HepG2 (cell line): Measurements from ENCODE around the gene GRK6. TPM values are rescaled to one million over a fixed set of nuclear protein-coding genes. Genes with fewer than 3 reads are reported as not detected.
A peak's percentile ranks its signal among the peaks of the same experiment; 100 is the strongest.

Experiments used
- ADNP ChIP-seq: sonication (generic); formaldehyde crosslinking; IDR thresholded peaks from 2 replicates; pipeline ENCODE4 v1.4.0; 2020; ENCODE audit warnings: missing genetic modification reagents
- ELF1 ChIP-seq: sonication (generic); formaldehyde crosslinking; IDR thresholded peaks from 2 replicates; pipeline ENCODE4 v1.4.0; 2020; ENCODE audit warnings: missing genetic modification reagents
- HHEX ChIP-seq: IDR thresholded peaks from 2 replicates; pipeline ENCODE4 v1.6.1; 2016; ENCODE audit warnings: control low read depth
- MBD4 ChIP-seq: IDR thresholded peaks from 2 replicates; pipeline ENCODE4 v1.6.1; 2012; ENCODE audit warnings: low read length, inconsistent platforms, borderline replicate concordance
- MLLT10 ChIP-seq: sonication (generic); formaldehyde crosslinking; IDR thresholded peaks from 2 replicates; pipeline ENCODE4 v1.4.0; 2020; ENCODE audit warnings: missing genetic modification reagents
- MTF1 ChIP-seq: sonication (generic); formaldehyde crosslinking; IDR thresholded peaks from 2 replicates; pipeline ENCODE4 v1.5.0; 2020; ENCODE audit warnings: missing genetic modification reagents
- NFE2L1 ChIP-seq: sonication (generic); formaldehyde crosslinking; IDR thresholded peaks from 2 replicates; pipeline ENCODE4 v1.4.0; 2020; ENCODE audit warnings: missing genetic modification reagents, mild to moderate bottlenecking, borderline replicate concordance
- RBM22 ChIP-seq: fragments of 200-400 bp; formaldehyde crosslinking; optimal IDR thresholded peaks from 2 replicates; pipeline ENCODE3; 2017; ENCODE audit warnings: mild to moderate bottlenecking, low read length, moderate library complexity
- REL ChIP-seq: sonication (generic); formaldehyde crosslinking; conservative IDR thresholded peaks from 2 replicates; pipeline ENCODE4 v1.8.0; 2022; ENCODE audit warnings: mild to moderate bottlenecking, missing genetic modification reagents, moderate library complexity
- SETDB1 ChIP-seq: sonication (generic); formaldehyde crosslinking; IDR thresholded peaks from 2 replicates; pipeline ENCODE4 v1.5.1; 2020; ENCODE audit warnings: missing genetic modification reagents, mild to moderate bottlenecking, borderline replicate concordance
- SRF ChIP-seq: IDR thresholded peaks from 2 replicates; pipeline ENCODE4 v1.6.1; 2011; ENCODE audit warnings: mild to moderate bottlenecking, low read depth, low read length, moderate library complexity
- SRSF9 ChIP-seq: fragments of 200-400 bp; formaldehyde crosslinking; IDR thresholded peaks from 2 replicates; pipeline ENCODE4 v1.6.1; 2018; ENCODE audit warnings: borderline replicate concordance, mild to moderate bottlenecking, low read depth, low read length; ENCODE audit not compliant: insufficient read depth, poor library complexity, severe bottlenecking
- ZNF225 ChIP-seq: sonication (generic); formaldehyde crosslinking; IDR thresholded peaks from 2 replicates; pipeline ENCODE4 v1.4.0; 2020; ENCODE audit warnings: mild to moderate bottlenecking, missing genetic modification reagents
- ZNF468 ChIP-seq: sonication (generic); formaldehyde crosslinking; IDR thresholded peaks from 2 replicates; pipeline ENCODE4 v1.8.0; 2022; ENCODE audit warnings: mild to moderate bottlenecking, moderate library complexity, missing genetic modification reagents
- ZNF569 ChIP-seq: sonication (generic); formaldehyde crosslinking; IDR thresholded peaks from 2 replicates; pipeline ENCODE4 v1.5.0; 2020; ENCODE audit warnings: mild to moderate bottlenecking, missing genetic modification reagents, moderate library complexity, borderline replicate concordance
- ZNF615 ChIP-seq: sonication (generic); formaldehyde crosslinking; IDR thresholded peaks from 2 replicates; pipeline ENCODE4 v1.5.0; 2020; ENCODE audit warnings: mild to moderate bottlenecking, missing genetic modification reagents, borderline replicate concordance
- ZNF75D ChIP-seq: sonication (generic); formaldehyde crosslinking; IDR thresholded peaks from 2 replicates; pipeline ENCODE4 v1.8.1; 2023; ENCODE audit warnings: missing genetic modification reagents, mild to moderate bottlenecking, borderline replicate concordance
- polyA plus RNA-seq, 8 experiments: library from polyadenylated mRNA; depleted of rRNA in 3 of 8; stranded (reverse) in 7 of 8; unstranded in 1 of 8; fragments of >200 nt; fragmentation: Illumina TruSeq in 4 of 8; extraction: Trizol in 4 of 8; gene quantifications; 2 replicates each; pipeline versions ENCODE4 v1.2.1 to v1.2.3, GENCODE V29; 2011 to 2016; ENCODE audit warnings: low read depth in 4 of 8, missing spikeins in 1 of 8, mixed read lengths in 1 of 8; ENCODE audit not compliant: insufficient read depth in 1 of 8
- total RNA-seq, 5 experiments: library from RNA; depleted of rRNA; stranded (reverse); fragments of >200 nt; fragmentation: Illumina TruSeq; extraction: Trizol; gene quantifications; 2 replicates each; pipeline ENCODE4 v1.2.3, GENCODE V29; 2016; ENCODE audit warnings: low read depth in 1 of 5
- TF ChIP-seq, protein P1 (sequence below): sonication (generic); formaldehyde crosslinking; IDR thresholded peaks from 2 replicates; pipeline ENCODE4 v1.4.0; 2020; ENCODE audit warnings: missing genetic modification reagents
- TF ChIP-seq, protein P2 (sequence below): sonication (generic); formaldehyde crosslinking; IDR thresholded peaks from 2 replicates; pipeline ENCODE4 v1.5.1; 2020; ENCODE audit warnings: mild to moderate bottlenecking, missing genetic modification reagents, borderline replicate concordance

GRK6 gene
- total and polyA plus RNA-seq, 2 of the 13 experiments (the other 11 are each of a cell fraction or from before 2014, with no cell fraction given): 13.2 to 19.9 TPM

DNA sequence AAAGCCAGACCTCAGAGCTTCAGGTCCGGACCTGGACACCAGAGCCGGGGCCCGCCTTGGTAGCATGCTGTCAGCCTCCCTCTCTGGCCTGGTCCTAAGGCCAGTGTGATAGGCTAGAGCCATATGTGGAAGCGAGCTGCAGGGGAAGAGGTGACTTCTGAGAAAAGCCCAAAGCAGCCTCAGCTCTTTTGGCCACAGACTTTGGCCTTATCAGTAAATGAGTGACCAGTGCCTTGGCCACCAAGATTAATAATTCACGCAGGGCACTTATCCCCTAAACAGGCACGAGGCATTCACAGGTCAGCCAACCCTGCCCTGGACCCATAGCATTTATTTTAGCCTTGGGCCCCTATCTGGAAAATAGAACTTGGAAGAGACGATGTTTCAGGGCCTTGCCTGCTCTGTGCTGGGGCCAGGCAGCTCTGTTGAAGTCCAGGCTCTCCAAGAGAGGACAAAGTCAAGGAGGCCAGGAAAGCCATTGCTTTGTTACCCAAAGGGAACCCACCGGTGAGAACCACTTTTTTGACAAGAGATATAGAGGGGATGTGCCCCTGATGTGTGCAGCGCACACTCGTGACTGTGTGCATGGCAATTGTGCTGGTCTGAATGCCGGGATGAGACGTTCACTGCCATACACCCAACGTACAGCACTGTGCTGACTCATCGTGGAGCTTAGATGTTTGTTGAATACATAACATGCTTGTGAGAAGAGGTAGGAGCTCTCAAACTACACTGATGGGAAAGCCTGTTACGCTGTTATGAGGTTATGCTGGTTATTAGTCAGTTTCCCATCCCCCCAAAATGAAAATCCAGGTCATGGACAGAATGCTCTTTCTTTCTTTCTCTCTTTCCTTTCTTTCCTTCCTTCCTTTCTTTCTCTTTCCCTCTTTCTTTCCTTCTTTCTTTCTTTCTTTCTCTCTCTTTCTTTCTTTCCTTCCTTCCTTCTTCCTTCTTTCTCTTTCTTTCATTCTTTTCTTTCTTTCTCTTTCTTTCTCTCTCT, 47.3 kb upstream of the GRK6 start (continued):
- TF ChIP-seq, protein P1, sequence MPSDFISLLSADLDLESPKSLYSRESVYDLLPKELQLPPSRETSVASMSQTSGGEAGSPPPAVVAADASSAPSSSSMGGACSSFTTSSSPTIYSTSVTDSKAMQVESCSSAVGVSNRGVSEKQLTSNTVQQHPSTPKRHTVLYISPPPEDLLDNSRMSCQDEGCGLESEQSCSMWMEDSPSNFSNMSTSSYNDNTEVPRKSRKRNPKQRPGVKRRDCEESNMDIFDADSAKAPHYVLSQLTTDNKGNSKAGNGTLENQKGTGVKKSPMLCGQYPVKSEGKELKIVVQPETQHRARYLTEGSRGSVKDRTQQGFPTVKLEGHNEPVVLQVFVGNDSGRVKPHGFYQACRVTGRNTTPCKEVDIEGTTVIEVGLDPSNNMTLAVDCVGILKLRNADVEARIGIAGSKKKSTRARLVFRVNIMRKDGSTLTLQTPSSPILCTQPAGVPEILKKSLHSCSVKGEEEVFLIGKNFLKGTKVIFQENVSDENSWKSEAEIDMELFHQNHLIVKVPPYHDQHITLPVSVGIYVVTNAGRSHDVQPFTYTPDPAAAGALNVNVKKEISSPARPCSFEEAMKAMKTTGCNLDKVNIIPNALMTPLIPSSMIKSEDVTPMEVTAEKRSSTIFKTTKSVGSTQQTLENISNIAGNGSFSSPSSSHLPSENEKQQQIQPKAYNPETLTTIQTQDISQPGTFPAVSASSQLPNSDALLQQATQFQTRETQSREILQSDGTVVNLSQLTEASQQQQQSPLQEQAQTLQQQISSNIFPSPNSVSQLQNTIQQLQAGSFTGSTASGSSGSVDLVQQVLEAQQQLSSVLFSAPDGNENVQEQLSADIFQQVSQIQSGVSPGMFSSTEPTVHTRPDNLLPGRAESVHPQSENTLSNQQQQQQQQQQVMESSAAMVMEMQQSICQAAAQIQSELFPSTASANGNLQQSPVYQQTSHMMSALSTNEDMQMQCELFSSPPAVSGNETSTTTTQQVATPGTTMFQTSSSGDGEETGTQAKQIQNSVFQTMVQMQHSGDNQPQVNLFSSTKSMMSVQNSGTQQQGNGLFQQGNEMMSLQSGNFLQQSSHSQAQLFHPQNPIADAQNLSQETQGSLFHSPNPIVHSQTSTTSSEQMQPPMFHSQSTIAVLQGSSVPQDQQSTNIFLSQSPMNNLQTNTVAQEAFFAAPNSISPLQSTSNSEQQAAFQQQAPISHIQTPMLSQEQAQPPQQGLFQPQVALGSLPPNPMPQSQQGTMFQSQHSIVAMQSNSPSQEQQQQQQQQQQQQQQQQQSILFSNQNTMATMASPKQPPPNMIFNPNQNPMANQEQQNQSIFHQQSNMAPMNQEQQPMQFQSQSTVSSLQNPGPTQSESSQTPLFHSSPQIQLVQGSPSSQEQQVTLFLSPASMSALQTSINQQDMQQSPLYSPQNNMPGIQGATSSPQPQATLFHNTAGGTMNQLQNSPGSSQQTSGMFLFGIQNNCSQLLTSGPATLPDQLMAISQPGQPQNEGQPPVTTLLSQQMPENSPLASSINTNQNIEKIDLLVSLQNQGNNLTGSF (CRISPR knock-in tag): peak; percentile 60
- no peak for TF ChIP-seq RBM22
- TF ChIP-seq ADNP (CRISPR knock-in tag): no peak
- TF ChIP-seq ZNF225: no peak
- no peak for TF ChIP-seq ELF1 (CRISPR knock-in tag)
- TF ChIP-seq HHEX (CRISPR knock-in tag): no peak
- peak; percentile 64 for TF ChIP-seq SRF
- no peak for TF ChIP-seq SRSF9
- no peak for TF ChIP-seq ZNF75D
- no peak for TF ChIP-seq REL (CRISPR knock-in tag)
- TF ChIP-seq, protein P2, sequence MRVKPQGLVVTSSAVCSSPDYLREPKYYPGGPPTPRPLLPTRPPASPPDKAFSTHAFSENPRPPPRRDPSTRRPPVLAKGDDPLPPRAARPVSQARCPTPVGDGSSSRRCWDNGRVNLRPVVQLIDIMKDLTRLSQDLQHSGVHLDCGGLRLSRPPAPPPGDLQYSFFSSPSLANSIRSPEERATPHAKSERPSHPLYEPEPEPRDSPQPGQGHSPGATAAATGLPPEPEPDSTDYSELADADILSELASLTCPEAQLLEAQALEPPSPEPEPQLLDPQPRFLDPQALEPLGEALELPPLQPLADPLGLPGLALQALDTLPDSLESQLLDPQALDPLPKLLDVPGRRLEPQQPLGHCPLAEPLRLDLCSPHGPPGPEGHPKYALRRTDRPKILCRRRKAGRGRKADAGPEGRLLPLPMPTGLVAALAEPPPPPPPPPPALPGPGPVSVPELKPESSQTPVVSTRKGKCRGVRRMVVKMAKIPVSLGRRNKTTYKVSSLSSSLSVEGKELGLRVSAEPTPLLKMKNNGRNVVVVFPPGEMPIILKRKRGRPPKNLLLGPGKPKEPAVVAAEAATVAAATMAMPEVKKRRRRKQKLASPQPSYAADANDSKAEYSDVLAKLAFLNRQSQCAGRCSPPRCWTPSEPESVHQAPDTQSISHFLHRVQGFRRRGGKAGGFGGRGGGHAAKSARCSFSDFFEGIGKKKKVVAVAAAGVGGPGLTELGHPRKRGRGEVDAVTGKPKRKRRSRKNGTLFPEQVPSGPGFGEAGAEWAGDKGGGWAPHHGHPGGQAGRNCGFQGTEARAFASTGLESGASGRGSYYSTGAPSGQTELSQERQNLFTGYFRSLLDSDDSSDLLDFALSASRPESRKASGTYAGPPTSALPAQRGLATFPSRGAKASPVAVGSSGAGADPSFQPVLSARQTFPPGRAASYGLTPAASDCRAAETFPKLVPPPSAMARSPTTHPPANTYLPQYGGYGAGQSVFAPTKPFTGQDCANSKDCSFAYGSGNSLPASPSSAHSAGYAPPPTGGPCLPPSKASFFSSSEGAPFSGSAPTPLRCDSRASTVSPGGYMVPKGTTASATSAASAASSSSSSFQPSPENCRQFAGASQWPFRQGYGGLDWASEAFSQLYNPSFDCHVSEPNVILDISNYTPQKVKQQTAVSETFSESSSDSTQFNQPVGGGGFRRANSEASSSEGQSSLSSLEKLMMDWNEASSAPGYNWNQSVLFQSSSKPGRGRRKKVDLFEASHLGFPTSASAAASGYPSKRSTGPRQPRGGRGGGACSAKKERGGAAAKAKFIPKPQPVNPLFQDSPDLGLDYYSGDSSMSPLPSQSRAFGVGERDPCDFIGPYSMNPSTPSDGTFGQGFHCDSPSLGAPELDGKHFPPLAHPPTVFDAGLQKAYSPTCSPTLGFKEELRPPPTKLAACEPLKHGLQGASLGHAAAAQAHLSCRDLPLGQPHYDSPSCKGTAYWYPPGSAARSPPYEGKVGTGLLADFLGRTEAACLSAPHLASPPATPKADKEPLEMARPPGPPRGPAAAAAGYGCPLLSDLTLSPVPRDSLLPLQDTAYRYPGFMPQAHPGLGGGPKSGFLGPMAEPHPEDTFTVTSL (CRISPR knock-in tag): no peak; the same call in 1 of the 2 replicates
- TF ChIP-seq MTF1 (CRISPR knock-in tag): no peak; the same call in 1 of the 2 replicates
- no peak for TF ChIP-seq MLLT10 (CRISPR knock-in tag)
- TF ChIP-seq ZNF615: no peak
- no peak for TF ChIP-seq MBD4
- TF ChIP-seq ZNF569 (CRISPR knock-in tag): no peak
- TF ChIP-seq SETDB1 (CRISPR knock-in tag): no peak
- TF ChIP-seq NFE2L1 (CRISPR knock-in tag): peak; percentile 95; the same call in 1 of the 2 replicates
- no peak for TF ChIP-seq ZNF468 (CRISPR knock-in tag)
